ENCODE measurements around the gene TANC1.

The TANC1 gene

DNA sequence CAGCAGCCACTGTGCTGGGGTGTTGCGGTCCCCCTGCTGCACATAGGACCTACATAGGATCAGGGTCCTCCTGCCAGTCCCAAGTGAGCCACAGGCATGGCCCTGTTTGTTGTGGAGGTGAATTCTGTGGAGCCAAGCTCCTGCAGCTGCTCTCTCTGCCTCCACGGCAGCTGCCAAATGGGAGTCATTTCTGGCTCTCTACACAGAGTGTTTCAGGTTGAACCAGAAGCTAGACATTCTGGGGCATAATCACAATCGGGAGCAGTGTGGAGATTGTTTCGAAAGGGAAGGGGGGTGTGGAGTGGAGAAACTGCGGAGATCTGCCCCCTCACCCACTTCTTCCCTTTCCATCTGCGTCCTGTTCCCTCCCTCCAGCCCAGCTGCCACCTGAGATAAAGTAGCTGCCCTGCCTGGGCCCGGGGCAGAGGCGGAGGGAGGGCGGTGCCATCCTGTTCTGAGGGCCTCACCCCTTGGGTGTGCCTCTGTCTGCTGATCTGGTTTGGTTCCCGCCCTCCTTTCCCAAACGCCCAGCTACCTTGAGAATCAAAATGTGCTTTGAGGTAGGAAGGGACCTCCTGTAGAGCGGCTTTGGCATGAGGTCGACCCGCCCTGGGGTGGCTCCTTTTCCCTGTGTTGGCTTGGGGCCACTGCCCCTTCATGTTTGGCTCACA is 178.7 kb downstream of the TANC1 start:
- DNase-seq, result no peak

DNA sequence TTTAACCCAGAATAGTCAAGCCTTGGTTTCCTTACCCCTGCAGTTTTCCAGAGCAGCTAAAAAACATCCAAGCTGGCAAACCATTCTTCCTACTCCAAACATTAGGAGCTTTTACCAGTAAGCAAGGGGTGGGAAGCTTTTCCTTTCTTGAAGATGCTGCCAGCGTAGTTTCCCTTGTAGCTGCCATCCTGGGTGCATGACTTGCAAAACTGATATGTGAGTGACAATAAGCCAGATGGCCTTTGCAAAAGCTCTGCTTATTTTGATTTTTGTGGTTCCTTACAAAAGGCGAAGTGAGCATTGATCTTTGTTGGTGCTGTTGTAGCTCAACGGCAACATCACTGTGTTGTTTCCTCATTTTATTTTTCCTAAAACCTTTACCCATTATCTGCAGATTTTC is 179.2 kb downstream of the TANC1 start:
- DNase-seq, result no peak

DNA sequence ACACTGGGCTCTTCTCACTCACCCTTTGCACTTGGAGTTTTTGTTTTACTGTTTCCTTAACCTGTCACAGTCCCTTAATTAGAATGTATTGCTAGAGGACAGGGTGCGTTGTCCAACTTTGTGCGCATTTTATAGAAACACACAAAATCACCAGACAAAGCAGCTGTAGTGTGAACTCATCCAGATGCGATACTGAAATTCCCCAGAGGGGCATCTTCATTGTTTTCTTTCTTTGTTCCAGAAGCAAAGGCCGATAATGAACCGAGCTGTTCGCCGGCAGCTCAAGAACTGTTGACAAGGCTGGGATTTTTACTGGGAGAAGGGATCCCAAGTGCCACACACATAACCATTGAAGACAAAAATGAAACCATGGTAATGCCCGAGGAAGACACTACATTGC is 180.5 kb downstream of the TANC1 start:
- DNase-seq, result no peak

DNA sequence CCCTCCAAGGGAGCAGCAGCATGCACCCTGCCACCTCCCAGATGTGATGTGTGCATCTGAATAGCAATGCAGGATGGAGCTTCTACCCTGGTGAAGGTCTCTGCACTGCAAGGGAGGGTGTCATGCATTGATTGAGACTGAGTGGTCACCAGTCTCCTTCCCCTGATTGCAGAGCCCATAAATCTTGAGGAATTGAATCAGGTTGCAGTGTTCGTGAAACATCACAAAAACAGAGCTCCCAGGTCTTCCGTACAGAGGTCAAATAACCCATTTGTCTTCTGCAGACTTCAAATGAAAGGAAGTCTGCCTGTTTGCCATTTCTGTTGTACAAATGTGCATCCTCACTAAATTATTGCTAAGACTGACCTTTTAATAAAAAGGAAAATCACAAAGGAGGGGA is 181.3 kb downstream of the TANC1 start:
- DNase-seq, result no peak

DNA sequence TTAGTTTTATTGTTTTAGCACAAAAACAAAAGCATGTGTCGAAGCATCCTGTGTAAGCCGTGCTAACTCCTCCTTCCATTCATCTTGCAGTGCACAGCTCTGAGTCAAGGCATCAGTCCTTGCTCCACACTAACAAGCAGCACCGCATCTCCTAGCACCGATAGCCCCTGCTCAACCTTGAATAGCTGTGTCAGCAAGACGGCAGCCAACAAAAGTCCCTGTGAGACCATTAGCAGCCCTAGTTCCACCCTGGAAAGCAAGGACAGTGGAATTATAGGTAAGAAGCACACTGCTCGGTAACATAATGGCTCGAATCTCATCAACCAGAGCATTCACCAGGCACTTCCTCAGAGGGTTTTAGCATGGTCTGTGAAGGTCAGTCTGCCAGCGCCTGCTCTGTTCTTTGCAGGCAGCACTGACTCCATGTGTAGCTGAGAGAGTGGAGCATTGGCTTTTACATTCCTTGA is 181.9 kb downstream of the TANC1 start:
- no peak for DNase-seq

DNA sequence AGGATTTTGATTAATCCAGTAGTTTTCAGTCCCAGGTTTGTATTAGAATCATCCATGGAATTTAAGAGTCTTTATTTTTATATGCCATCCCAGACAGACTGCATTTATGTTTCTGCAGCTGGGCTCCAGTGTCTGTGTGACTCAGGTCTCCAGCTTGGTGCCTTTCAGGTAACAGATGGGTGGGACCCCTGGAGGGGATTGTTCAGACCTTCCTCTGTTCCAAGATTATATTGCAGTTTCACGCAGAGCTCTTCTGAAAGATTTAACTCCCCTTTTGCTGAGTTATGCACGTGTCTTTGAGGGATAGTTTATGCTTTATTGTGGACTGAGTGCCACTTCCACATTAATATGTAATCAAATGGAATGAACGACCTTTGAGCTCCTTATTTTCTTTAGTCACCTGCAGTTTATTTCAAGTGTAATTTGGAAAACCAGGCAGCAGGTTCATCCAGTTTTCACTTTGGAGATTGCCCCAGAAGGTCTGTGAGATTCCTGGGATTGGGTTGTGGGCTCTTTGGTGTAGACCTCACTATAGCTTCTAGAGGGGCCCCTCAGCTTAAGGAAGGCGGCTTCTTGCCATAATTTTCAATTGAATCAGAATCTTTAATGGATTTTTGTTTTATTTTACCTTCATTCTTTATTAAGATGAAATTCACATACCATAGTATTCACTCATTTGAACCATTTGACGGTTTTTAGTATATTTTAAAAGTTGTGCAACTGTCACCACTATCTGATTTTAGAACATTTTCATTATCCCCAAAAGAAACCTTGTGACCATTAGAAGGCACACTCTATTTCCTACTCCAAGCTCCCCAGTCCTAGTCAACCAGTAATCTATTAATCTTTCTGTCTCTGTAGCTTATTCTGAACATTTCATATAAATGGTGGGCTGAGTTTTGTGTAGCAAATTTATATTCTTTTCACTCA is 183.0 kb downstream of the TANC1 start:
- DNase-seq, result no peak

DNA sequence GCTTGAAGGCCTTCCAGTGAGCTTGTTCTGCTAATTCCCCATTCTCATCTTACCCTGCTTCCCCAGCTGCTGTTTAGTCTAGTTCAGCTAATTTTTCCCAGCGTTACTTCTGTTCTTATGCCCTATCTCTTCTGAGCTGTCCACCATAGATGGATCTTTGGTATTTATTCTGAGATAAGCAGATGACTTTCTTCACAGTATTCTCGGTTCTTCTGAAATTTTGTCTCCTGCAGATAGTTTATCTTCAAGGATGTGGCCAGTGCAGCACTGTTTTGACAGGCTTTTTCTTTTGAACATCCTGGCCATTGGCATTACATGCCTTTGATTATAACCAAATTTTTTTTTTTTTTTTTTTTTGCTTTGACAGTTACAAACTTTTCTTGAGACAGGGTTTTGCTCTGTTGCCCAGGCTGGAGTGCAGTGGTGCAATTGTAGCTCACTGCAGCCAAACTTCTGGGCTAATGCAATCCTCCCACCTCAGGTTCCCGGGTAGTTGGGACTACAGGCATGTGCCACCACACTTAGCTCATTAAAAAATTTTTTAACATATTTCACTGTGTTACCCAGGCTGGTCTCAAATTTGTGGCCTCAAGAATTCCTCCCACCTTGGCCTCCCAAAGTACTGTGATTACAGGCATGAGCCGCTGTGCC is 183.8 kb downstream of the TANC1 start:
- no peak for DNase-seq

DNA sequence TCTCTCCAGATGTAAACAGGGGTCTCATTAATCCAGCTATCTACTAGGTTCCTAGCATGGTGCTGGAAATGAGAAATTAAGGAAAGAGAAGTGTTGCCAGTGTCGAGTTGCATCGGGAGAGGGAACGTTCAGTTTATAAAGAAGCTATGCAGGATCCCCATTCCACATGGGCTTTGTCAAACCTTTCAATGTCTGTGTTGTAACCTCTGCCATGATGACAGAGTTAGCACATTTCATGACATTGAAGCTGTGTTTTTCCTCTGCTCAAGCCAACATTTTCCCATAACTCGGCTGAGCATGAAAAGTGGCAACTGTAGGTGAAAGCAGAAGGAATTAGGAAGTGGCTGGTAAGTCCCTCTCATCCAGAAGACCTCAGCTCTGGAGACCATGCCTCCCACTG is 184.6 kb downstream of the TANC1 start:
- DNase-seq, result no peak

DNA sequence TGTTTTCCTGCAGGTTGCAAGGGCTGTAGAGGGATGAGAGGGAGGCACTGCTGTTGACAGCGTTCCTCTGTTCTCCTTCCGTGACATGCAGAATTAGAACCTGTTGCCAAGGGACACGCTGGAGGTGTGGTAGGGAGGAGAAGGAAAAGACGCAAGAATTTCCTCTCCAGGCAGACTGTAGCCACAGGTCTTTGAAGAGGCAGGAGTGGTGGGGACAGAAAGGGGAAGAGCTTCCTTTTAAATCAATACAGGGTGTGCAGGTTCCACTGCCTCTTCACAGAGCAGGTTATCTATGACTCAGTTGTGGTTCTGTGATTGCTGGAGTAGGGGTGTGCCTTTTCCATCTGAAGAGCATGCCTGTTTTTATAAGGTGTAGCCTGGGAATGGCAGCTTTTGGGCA is 185.0 kb downstream of the TANC1 start:
- DNase-seq, result no peak

DNA sequence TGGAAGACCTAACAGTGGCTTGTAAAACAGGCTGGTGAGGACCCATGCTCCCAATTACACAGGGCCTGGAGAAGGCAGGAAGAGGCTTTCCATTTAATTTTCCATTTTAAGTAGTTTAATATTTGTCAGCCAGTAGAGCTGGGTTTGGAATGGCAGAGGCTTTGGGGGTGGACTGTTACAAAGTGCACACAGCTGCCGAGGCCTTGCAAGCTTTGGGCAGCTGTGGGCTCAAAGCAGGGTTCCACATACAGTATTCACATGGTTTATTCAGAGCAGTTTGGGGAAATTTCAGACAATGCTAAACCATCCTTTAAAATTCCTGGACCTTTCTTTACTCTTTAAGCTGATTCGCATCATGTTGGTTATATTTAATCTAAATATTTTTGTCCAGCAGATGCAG is 185.5 kb downstream of the TANC1 start:
- DNase-seq, result no peak

DNA sequence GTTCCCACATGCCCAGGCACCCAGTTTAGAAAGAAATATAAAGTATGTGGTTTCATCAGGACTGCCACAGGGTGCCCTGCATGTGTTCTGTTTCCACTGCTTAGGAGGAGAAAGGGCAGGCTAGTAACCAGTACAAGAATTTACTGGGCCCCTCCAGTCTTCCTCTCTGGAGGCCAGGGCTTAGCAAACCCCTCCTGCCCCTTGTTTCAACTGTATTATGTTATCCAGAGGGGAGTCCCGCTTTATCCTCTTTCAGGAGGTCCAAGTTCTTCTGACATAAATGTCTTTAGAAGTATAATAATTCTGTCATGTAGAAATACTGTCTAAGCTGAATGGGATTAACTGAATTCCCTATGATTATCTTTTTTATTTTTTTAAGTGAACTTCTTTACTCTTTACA is 185.9 kb downstream of the TANC1 start:
- DNase-seq, result no peak

DNA sequence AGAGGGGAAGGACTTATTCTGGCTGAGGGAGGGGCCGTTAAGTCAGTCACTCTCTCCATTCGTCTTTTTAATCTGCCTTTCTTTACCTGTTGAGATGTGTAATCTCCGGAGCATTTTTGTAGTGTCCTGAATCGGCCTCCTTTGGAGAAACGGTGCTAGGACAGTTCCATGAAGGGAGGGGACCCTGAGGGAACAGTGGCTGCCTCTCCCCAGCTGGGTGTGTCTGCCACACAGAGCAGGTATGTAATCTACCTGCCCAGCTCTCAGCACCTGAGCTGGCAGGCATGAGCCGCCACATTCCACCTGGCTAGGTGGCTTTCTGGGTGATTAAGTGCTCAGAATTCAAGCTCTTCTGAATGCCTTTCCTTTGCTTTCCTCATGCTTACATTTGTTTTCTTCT is 186.9 kb downstream of the TANC1 start:
- DNase-seq, result no peak

DNA sequence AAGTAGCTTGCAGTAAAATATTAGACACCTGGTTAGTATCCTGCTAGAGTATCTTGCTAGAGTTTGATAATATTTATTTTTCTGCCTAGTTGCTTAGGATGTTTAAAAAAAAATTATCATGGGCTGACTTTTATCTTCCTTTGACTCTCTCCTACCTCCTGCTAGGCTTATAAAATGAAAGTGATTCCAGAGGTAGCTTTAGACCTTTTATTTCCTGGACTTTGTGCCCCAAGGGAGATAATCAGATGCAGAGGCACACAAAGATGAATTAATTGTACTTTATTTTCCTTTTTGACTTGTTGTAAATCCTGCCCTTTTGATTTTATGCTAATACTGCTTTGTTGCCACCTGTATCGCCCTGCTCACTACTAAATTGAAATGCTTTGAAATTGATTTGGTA is 187.4 kb downstream of the TANC1 start:
- no peak for DNase-seq

DNA sequence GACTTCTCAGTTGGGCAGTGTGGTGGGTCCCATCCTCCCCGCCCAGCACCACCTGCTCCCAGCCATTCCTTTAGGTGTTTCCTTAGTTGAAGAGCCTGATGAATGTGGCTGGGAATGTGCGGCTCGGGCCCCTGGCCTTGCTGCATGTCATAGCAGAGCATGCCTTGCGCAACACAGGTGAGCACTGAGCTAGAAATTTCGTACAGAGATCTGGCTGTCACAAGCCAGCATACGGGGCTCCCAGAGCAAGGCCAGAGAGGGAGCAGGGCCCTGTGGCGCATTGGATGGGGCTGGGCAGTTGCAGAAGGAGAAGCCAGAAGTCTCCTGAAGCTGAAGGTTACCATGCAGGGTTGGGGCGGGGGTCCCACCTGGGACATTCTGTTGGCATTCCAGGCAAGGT is 188.4 kb downstream of the TANC1 start:
- no peak for DNase-seq

DNA sequence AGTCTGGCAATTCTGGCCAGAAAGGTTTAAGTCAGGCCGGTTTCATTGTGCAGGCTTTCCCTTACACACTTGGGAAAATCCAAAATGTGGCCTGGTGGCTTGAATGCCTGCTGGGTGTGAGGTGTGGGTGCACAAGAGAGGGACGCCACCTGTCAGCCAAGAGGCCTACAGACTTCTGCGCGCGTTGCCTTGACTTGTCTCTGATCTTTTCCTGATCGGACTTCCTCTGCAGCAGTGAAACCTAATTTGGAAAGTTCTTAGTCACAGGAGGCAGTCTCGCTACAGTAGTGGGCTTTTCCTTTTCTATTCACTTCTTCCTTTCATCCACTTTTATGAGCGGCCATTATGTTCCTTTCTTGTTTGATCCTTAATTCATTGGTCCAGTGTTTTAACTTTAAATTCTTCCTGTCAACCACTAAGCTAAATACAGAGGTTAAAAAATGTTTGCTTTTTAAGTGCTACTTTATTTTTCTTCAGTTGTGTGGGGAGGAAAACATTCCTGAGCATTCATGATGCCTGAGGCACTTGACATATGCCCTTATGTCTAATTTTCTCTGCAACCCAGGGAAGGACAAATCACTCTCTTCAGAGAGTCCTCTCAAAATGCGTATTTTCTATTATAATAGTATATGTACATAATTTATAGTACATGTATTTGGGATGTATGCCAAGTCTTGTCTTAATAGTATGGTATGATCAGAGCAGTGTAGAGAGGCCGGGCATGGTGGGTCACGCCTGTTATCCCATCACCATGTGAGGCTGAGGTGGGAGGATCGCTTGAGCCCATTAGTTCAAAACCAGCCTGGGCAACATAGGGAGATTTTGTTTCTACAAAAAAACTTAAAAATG is 189.1 kb downstream of the TANC1 start:
- no peak for DNase-seq

DNA sequence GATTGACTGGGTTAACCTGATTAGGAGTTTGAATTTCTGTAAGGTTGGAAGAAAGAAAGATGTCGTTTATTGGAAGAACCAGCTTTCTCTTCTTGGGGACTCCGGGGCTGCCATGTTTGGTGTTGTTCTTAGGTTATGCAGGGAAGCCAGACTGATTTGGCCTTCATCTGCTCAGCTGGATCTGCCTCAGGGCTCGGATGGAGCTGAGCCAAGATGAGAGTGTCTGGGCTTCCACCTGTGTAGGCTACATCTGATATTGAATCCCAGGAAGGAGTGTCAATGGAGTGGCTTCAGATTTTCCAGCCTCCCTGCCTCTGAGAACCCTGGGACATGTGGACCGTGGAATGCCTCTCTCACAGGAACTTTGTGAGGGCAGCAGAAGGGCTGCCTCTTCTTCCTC is 192.0 kb downstream of the TANC1 start:
- DNase-seq, result no peak

DNA sequence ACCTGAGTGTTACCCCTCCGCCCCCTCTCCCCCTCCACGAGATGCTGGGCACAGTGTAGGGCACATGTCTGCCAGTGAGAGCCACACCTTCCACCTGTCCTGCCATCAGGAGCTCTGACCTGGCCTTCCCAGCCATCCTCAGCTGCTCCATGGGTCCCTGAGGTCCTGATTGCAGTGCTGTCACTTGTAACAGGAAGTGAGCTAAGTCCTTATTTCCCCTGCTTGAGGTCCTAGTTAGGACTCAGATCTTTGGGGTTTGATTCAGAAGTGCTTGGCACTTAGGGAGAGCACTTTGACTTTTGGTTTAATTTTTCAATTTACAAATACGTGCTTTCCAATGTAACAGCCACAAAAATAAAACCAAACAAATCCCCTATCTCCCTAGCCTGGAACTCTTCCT is 192.5 kb downstream of the TANC1 start:
- DNase-seq, result no peak

DNA sequence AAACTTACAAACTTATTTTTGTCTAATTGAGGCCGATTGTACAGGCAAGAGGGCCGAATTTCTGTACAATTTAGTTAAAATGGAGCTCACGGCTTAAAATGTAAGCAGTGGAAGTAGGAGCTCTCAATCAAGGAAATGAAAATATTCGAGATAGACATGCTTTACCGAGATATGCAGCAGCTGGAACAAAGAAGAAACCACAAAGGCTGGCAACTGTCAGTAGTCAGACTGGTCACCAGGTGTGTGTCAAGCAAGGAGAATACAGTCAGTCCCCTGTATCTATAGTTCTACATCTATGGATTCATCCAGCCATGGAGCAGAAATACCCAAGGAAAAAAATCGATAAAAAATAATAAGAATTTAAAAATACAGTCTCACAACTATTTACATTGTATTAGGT is 195.5 kb downstream of the TANC1 start:
- no peak for DNase-seq

DNA sequence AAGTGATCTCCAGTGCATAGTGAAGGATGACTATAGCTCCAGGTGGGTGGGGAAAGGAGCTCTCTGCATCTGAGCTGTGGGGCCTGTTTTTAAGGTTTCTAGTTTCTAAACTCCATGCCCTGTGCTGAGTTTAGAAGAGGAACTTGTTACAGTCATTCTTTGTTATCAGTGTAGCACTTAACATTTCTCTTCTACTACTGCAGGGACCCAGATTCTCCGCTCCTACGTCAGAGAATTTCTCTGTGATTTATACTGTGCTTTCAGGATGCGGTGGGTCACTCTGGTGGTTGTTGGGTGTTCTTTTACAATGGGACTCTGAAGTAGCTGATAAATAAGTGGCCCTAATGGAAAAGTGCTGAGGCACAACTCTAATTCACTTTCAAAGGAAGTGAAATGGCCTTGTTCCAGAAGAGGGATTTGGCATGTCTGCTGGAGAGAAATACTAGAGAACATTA is 196.0 kb downstream of the TANC1 start:
- DNase-seq, result no peak

DNA sequence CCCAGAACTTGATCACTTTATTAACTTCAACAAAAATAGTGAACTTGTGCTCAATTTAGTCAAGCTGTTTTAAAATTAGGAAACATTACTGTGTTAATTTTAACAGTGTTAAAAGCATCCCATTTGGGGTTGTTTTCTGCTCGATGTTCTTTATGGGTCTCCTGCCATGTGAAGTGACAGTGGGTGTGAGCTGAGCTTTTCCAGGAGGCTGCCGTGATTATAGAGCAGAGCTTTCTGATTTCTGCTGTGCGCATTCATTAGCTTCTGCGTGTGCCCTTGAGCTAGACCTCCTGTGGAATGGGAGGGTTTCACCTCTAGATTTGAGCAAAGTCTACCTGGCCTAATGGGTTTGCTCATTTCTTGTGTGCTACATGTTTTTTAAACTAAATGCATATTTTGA is 196.6 kb downstream of the TANC1 start:
- no peak for DNase-seq

DNA sequence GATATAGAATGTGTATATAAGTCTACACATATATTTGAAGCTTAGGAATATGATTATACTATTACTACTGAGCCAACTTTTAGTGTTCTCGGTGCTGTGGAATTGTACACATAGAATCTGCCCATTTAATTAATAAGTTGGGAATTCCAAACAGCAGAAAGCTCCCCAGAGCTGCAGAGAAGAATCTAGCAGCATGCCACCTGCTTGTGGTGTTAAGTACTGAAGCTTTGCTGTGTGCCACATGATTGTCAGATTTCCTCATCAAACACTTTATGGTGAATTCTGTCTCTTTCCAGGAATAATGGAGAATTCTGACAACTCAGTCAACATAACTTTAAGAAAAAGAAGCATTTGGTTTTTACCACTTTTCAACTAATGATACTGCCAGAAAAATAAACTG is 200.3 kb downstream of the TANC1 start:
- DNase-seq, result no peak

DNA sequence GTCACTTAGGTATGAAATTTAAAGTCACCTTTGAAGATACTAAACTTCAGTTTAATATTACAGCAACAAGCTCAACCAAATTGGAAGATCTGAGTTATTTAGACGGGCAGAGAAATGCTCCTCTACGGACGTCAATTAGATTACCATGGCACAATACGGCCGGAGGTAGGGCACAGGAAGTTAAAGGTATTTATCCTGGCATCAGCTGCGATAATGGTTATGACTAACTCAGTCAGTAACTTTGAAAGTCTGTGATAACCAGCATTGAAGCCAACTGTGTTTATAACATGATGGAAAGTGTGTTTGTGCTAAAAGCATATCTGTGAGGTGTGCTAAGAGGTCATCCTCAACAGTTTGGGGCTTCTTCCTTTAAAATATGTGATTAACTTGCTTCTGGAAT is 200.7 kb downstream of the TANC1 start:
- DNase-seq, result no peak

DNA sequence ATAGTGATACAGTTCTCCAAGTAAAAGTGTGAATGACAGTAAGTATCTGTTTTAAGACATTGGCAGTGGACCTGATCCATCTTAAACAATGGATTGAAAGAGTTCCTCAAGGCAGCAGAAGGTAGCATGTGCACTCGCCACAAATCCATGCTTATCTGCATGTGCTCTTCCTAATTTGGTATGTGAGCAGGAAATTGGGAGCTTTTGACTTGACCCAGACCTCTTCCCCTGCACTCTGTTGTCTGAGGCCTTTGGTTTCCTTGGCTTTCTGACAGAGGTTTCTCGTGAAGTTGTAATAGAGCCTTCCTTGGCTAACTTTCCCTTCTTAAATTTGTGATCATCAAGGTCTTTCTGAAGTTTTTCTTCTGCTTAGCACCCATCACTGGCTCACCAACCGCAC is 204.0 kb downstream of the TANC1 start:
- no peak for DNase-seq

All from hippocampal formation (tissue), 2 donors.